NK-92 (cell line): ENCODE results near the gene LCN6.
"Not testable (repeated sequence)": the region's sequence is repeated elsewhere in the genome, so short reads cannot be mapped to it uniquely, and the experiment has no call there.

Experiments
- DNase-seq: peaks from one replicate; lab custom pipeline; 2025; ENCODE audit not compliant: unreplicated experiment; lab: John Stamatoyannopoulos, UW

LCN6 gene

DNA sequence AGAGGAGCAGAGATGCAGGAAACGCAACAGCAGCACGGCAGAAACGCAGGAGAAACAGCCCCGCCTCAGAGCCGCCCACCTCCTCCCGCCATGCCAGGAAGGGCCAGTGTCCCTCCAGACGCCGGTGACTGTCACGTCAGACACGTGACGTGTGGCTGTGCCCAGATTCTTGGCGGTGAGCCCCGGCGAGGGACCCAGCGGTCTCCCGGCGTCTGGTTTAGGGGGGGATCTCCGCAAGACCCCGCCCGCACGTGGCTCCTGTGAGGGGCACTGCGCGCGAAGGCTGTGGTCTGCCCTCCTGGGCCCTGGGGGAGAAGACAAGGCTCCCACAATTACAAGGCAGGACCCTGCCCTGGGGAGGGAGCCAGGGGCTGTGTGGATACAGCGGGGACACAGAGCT, 12.1 kb upstream of the LCN6 start:
- DNase-seq, result no peak

DNA sequence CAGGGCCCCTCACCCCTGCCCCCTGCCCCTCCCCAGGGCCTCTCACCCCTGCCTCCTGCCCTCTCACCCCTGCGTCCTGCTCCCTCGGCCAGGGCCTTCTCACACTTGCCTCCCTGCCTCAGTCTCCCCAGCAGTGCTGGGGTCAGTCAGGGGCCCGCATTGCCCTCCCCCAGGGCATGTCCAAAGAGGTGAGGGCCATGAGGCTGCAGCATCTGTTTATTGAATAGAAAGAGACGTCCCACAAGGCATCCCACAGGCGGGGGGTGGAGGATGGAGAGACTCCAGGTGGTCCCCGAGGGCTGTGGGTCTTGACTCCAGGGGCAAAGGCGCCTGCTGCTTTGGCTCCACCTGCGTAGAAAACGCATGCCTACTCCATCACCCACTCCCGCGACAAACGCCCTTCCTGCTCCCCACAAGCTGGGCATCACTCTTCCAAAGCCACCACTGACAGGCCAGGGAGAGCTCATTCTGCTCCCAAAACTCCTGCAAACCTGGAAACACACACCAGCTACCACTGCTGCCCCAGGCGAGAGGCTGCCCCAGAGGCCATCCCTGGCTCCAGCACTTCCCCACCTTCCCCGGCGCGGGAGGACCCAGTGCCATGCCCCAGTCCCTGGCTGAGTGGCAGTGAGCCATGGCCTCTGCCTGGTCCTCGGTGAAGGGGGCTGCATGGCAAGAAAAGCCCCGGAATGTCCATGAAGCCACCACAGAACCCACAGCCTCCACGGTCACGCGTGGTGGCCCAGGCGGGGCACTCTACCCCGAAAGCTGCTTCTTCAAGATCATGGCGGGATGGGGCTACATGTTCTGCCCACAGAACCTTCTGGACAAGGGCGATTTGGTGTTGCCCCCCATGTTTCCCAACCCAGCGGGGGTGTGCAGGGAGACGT, 11.4 kb upstream of the LCN6 start:
- DNase-seq, result no peak

GRCh38 chr9:136759001-136759400, 10.7 kb upstream of the LCN6 start:
- DNase-seq, result no peak

DNA sequence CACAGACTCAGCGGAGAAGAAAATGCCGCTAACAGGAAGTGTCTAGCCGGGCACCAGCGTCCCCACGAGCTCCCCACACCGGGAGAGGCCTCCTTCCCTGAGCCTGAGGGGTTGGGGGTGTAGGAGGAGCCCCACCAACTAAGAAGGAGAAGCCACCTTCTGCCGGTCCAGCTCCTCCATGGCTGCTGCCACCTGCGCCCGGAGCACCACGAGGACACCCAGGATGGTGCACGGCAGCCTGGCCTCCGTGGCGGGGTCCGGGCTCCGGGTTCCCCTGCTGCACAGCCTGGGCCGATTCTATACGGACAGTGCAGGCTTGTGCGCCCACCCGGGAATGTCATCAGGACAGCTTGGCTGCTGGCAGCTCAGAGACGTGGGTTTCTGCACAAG, 9.4 kb upstream of the LCN6 start:
- DNase-seq, result no peak

- no peak for DNase-seq
Observed at GRCh38 chr9:136757328-136757727, 9.0 kb upstream of the LCN6 start.

- no peak for DNase-seq
Observed at GRCh38 chr9:136756836-136757235, 8.5 kb upstream of the LCN6 start.

DNA sequence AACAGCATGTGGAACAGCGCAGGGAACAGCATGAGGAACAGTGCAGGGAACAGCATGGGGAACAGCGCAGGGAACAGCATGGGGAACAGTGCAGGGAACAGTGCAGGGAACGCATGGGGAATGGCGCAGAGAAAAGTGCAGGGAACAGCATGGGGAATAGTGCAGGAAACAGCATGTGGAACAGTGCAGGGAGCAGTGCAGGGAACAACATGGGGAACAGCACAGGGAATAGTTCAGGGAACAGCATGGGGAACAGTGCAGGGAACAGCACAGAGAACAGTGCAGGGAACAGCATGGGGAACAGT, 7.8 kb upstream of the LCN6 start:
- no peak for DNase-seq

DNA sequence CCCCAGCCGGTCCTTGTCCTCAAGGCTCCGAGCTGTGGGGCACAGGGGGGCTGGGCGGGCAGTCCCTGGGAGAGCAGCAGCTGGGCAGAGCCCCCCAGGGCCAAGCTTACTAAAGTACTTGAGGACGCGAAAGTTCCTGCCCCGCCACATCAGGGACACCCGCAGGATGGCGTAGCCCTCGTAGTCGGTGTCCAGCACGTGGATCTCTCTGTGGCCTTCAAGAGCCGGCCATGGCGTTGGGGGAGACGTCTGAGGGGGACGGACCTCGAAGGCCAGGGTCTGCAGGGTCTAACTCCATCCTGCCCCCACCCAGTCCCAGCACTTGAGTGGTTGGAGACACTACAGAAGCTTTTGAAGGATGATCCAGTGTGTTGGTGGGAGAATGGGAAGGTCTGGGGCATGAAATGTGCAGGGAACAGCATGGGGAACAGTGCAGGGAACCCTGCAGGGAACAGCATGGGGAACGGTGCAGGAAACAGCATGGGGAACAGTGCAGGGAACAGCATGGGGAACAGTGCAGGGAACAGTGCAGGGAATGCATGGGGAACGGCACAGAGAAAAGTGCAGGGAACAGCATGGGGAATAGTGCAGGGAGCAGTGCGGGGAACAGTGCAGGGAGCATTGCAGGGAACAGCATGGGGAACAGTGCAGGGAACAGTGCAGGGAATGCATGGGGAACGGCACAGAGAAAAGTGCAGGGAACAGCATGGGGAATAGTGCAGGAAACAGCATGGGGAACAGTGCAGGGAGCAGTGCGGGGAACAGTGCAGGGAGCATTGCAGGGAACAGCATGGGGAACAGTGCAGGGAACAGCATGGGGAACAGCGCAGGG, 7.2 kb upstream of the LCN6 start:
- not testable (repeated sequence) for DNase-seq

DNA sequence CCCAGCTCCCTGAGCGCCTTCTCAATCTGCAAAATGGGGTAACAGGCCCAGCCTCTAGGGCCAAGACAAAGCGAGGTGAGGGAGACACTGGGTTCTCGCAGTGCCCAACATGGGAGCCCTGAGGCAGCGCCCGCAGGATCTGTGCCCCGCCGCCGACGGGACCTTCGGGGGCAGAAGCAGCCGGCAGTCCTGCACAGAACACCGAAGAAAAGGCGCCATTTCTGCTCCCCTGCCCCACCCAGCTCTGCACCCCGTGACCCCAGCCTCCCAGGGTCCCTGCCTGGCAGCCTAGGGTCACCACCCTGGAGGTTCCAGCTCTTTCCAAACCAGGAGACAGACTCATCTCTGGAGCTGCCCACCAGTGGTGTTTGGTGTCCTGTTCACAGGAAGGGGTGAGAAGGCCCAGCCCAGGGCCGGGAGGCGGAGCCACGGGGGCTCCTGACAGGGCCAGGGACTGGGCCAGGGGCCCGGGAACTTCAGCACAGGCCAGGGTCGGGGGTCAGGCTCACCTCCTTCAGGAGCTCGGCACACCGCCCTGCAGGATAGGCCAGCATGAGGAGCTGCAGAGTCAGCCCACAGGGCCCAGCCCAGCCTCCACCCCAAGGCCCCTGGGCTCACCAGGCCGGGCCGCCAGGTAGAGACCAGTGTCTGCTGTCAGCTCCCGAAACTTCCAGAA, 6.4 kb upstream of the LCN6 start:
- no peak for DNase-seq

DNA sequence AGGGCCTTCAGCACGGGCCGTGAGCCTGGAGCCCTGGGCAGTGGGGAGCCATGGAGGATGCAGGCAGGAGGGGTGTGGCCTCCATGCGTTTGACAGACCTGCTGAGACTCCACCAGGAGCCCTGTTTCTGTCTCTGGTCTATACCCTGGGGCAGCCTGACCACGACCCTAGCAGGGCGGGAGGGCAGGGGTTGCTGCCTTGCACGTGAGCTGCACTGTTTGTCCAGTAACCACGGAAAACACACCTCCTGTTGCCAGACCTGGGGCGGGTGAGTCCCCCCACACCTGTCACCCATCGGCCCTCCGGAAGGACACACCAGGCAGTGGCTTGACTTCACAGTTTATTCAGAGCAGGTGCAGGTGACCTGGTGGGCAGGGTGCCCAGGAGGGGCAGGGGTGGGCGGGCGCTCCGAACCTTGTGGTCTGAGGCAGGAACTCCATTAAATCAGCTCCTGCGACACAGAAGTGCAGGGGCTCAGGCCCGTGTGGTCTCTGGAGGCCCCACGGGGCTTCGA, 5.8 kb upstream of the LCN6 start:
- DNase-seq, result no peak

DNA sequence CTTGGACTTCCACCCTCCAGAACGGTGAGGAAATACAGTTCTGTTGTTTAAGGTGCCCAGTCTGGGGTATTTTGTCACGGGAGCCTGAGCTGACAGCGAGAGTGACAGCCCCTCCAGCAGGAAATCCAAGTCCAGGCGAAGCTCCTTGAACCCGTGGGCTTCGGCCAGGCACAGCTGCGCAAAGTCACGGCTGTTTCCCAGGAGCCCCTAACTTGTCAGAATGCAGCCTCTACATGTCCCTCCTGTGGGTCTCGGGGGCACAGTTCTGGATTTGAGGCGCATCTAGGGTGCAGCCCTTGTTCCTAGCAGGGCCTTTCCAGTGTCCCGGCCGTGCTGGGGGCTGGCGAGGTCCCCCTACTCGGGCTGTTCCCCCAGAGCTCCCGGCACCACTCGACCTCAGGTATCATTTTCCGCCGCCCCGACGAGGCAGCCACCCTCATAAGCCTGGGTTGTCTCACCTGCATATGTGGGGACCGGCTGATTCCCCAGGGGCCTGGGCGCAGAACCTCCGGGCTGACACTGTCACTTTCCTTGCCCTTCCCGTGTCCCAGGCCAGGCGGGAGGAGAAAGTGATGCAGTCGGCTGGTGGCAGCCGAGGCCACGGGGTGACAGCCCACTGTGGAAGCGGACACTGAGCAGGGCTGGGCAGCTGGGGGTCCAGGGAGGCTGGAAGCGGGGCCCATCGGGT, 5.2 kb upstream of the LCN6 start:
- no peak for DNase-seq

- DNase-seq, result no peak
Observed at GRCh38 chr9:136751814-136752213, 3.5 kb upstream of the LCN6 start.

- DNase-seq, result no peak
Observed at GRCh38 chr9:136751244-136751643, 2.9 kb upstream of the LCN6 start.

DNA sequence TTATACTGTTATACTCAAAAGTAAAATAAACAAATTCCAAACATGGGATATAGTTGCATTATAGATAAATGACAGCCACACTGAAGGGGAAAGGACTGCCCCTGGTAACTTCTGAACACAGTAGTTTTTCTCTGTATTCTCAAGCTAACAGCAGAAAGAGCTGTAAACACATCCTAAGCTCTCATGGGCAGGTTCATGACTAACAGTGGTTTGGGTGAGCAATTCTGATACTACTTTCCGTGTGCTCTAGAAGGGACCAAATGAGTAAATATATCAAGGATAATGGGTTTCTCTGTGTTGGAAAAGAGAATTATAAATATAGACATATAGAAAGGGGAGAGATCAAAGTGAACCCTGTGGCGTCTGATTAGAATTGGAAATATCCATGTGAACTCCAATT, 2.2 kb upstream of the LCN6 start:
- no peak for DNase-seq

DNA sequence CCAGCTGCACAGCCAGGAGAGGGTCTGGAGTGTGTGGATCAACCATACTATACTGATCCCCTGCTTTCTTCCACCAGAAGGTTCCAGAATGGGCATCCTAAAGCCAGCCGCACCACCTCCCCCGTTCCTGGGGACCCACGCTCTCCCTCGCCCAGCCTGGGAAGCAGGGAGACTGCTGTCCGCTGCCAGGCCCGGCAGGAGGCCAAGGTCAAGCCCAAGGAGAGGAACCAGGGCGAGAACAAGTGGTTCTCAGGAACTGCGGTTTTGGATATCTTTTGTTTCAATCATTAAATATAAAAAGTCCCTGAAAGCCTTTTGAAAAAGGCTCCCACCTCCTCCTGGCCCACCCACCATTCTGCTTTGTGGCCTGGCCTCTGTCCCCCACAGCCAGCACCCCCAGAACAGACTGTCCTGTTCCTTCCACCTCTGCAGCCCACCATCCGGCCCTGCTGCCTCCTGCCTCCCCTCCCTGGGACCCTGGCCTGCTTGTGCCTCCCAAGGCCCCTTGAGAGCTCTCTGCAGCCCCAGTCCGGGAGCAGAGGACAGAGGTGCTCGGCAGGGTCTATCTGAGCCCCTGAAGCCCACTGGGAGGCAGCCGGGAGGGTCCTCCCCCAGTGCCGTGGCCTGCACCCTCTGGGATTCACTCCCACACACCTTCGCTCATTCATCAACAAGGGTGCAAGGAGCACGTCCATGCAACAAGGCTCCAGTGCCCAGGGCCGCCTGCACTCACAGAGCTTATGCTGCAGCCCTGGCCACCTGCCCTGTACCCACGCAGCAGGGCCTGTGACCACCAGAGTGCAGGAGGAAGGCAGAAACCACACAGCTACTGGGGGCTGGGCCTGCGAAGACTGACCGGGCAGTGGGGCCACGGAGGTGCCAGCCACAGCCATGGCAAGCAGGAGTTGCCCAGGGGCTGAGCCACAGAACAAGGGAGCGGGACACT, 614 bp upstream of the LCN6 start:
- DNase-seq, result no peak

DNA sequence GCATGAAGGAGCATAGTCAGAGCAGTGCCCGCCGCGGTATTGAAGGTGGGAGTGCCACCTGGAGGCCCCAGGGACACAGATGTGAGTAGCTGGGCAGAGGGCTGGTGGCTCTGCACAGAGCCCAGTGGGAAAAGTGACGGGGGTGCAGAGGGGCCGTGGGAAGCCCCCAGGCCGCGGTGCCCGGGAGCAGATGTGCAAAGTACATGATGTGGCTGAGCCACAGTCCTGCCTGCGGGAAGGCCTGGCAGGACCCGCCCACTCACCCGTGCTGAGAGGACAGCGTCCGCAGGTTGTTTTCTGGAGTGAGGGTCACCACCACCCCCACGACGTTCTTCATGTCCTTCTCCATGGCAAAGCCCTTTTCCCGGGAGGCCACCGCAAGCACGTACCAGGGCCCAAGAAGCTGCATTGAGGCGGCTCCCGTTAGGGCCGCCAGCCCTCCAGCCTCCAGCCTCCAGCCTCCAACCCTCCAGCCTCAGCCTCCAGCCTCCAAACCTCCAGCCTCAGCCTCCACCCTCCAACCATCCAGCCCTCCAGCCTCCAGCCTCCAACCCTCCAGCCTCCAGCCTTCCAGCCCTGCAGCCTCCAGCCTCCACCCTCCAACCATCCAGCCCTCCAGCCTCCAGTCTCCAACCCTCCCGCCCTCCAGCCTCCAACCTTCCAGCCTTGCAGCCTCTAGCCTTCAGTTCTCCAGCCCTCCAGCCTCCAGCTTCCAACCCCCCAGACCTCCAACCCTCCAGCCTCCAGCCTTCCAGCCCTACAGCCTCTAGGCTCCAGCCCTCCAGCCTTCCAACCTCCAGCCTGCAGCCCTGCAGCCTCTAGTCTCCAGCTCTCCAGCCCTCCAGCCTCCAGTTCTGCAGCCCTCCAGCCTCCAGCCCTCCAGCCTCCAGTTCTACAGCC, 914 bp downstream of the LCN6 start:
- DNase-seq, result no peak

GRCh38 chr9:136746621-136747020, 1.7 kb downstream of the LCN6 start:
- DNase-seq, result no peak

GRCh38 chr9:136746155-136746490, 2.2 kb downstream of the LCN6 start:
- DNase-seq, result no peak
